GM19351 (cell line): ENCODE measurements around the gene PTPRR.

Experiments
- ATAC-seq: cut with Tn5 transposase; IDR thresholded peaks from one replicate; pipeline ENCODE4 v1.9.1; 2021; ENCODE audit warnings: mild to moderate bottlenecking, moderate library complexity; ENCODE audit not compliant: unreplicated experiment

Gene PTPRR

DNA sequence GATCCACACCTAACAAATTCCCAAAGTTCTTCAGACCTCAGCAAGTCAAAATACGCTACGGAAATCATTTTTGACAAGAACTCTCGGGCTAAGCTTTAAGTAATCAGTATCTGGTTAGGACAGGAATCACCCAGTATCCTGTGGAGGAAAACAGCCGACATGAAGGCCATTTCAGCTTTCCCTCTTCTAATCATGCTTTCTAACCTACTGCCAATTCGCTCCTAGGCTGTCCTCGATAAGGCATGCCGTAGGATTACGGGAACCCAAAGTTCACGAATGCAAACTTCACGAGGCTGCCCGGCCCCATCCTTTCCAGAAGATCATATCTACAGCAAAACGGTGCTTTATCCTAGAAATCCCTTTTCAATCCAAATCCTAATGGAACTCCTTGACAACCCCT, 201.5 kb downstream of the PTPRR start:
- no peak for ATAC-seq

DNA sequence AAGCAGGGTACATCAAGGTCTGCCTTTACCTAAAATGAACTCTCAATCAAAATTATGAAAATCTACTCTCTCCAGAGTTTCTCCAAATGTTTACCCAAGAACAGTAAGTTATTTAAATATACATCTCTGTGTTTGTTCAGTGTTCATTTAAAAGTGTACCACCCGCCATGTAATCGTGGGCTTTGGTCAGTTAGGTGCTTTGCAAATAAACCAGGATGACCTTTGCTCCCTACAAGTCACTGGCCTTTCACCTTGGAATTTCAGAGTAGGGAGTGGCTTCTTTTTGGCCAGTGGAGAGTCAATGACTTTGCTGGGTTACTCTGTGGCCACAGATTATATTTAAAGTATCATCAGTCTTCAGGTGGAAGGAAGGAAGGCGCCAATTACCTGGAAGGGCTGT, 208.7 kb downstream of the PTPRR start:
- ATAC-seq, result no peak

DNA sequence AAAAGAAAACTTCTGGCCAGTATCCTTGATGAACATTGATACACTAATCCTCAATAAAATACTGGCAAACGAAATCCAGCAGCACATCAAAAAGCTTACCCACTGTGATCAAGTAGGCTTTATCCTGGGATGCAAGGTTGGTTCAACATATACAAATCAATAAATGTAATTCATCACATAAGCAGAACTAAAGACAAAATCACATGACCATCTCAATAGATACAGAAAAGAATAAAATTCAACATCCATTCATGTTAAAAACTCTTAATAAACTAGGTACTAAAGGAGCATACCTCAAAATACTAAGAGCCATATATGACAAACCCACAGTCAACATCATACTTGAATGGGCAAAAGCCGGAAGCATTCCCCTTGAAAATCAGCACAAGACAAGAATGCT, 211.5 kb downstream of the PTPRR start:
- no peak for ATAC-seq

DNA sequence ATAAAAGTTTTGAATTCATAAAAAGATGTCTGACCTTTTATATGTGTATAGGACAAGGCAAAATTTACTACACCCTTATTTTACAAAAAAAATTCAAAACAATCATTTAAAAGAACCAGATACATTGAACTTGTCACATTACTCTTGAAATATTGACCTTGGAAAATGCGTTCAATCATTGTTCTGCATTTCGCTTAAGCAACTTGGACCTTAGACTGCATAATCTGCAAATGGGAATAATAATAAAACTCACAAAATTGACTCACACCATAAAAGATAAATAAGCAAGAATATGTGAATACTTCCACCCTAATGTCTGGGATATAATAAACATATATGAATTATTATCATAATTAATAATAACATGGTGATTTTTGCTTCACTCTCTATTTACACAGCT, 213.9 kb downstream of the PTPRR start:
- ATAC-seq, result no peak

DNA sequence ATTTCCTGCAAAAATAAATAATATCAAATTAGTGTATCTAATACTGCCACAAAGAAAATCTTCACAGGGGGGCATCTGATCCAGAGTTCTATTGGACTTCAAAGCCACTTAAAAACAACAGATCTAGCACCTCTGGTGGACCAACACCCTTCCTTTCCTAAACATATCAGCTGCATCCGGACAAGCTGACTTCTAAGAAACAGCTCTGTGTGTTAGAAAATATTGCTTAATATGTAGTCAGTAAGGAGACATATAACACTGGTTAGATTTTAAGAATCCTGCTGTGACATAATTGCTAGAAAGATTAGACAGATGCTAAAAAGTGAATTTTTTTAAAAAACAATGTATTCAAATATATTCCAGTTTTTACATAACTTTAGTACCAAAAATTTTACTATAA, 222.2 kb downstream of the PTPRR start:
- ATAC-seq, result no peak

DNA sequence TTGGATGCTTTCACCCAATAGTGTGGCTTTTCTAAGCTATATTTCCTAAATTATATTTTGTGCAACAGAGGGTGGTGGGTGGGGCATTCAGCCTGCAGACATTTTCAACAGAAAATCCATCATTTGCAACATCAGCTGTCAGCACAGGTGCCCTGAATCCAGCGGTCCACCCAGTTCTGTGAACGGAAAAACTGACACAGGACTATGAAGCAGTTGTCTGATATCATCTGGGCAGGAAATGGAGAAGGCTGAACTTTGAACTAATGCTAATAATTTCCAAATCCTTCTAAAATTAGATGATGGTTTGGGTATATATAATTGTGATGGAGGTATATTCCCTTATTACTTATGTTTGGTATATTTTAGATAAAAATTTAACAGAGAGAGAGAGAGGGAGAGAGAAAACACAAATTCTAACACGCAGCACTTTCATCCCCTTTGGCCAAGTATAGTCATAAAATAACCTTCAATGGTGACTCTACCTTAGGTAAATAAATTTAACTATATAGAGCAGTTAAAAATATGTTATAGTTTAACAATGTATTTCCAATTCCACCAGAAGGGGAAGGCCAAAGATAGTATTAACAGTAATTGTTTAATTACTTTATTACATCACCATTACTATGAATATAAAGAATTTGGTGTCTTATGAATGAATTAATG, 225.0 kb downstream of the PTPRR start:
- no peak for ATAC-seq

DNA sequence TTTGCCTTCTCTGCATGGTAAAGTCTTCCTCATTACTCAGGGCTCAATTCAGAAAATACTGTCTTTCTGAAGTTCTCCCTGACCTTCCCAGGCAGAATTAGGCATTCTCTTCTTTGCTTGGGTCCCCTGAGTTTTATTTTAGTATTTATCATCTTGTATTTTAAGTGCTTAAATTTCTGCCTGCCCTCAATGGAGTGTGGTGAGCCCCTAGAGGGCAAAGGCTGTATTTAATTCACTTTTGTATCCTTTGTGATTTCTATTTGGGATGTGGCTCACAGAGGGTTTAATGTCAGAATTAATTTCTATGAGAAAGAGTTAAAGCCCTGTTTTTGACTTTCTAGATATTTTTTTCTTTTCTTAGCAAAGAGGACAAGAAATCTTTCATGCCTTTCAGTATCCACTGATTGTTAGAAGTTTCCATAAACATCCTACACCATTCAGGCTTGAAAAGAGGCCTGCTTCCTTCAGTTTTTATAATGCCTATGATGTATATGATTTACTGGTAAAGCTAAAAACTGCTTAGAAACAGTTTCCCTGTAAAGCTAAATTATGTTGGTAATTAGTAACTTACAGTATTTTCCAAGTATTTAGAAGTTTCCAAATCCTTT, 227.8 kb downstream of the PTPRR start:
- peak; percentile 61 for ATAC-seq

DNA sequence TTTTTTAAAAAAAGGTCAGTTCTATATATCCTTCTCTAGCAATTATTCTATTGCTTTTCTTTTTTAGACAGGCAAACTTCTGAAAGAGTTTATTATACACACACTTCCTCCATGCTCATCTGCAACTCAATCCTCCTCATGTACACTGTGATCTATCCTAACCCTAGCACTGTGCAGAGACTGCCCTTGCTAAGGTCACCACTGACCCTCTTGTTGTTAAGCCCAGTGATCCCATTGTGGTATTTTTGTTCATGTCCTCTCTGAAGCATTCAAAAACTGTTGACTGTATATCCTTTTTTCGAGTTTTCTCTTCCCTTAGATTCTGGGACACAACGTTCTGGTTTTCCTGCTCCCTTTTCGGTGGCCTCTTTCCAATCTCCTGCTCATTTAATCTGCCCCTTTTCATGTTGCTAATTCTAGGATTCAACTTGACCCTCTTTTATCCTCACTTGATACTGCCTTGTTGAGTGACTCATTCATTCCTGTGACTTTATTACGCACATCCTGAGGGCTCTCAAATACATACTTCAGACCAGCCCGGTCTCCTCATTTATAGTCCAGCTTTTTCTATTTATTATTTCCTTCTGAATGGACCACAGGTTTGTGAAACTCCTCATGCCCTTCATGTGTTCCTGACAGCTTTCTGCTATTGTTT, 229.4 kb downstream of the PTPRR start:
- ATAC-seq, result no peak

DNA sequence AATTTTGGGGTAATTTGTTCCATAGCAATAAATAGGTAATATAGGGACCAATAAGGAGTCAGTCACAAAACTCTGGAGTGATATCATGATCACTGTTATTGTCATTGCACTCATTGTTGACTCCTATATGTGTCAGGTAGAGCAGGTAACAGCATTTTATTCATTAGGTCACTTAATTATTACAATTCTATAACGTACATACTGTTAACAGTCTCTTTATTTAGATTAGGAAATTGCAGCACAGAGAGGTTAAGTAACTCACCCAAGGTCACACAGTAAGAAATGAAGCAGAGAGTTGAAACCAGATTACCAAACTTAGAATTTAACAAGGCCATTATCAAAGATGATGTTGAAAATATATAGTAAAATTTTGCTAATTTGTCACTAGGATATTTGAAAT, 233.6 kb downstream of the PTPRR start:
- ATAC-seq, result no peak

DNA sequence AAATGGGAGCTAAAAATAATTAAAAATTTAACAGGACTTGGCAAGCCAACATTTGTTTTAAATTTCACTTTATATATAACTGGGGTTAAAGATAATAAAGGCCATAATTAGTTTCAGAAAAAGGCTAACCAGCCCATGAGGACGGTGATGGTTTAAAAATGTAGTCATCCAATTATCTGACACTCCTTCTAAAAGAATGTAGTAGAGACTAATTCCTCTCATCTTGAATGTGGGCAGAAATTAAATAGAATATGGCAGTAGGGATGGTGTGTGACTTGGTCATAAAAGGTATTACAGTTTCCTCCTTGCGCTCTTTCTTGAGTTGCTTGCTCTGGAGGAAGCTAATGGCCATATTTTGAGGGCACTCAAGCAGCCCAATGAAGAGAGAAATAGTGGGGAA, 234.2 kb downstream of the PTPRR start:
- ATAC-seq, result no peak

DNA sequence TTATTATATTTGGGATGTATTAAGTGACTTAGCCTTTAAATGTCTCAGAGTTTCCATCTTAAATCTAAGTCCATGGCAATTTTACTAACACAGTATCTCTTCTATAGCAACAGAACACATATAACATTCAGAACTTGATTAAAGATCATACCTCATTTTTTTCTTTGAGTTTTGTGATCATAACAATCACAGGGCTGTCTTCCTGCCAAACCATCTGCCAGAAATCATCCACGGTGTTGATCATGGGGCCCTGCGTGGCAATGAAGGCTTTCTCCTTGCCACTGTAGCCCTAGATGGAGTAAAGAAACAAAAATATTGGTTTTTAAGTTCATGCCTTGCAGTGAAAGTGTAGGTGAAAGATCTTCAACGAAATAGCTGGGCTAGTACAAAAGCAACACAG, 236.6 kb downstream of the PTPRR start:
- no peak for ATAC-seq

DNA sequence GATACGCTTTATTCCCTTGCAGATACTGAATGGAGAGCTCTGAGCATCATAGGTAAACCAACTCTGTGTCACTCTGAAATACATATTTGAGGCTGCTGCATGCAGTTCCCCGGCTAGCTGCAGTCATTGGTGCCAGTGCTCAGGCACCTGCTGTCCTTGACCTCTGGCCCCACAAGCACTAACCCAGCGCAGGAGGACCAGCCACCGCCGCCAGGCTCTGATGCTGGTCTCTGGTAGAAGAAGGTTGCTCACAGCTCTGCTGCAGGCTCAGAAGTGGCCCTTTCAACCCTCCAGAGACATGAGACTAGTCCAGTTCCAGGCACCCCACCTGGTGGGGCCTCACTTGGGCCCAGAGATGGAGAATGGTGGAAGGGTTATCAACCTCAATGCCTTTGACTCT, 248.8 kb downstream of the PTPRR start:
- ATAC-seq, result no peak

DNA sequence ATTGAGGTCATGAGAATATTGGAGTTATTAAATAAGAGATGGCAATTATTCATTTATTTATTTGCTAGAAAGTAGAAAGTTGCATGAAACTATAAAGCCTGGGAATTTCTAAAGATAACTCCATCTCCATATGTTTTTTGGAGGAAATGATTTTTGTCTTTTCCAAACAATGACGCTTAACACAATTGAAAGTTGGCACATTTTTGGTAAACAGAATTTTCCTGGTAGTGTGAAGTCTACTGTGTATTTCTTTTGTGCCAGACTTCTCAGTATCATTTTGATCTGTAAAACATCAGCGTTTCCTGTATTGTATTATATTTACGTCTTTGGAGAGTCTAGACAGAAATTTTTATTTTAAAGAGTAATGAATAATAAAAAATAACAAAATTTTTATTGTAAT, 249.6 kb downstream of the PTPRR start:
- no peak for ATAC-seq

DNA sequence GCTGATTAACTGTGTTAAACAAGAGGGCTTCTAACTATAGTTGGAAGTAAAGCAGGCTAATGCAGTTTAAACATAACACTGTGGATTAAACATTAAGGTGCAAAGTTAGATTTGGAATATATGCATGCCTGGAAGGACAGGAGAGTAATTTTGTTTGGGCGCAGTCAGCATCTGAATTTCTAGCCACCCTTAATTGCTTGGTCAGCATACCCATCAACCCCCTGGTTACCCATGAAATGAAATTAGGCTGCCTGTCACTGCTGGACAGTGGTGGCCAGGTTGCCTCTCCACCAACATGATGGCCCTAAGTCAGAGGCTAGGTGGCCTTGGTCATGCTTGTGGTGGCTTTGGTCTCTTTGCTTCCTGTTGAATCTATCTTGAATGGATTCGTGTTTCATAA, 253.3 kb downstream of the PTPRR start:
- ATAC-seq, result no peak

DNA sequence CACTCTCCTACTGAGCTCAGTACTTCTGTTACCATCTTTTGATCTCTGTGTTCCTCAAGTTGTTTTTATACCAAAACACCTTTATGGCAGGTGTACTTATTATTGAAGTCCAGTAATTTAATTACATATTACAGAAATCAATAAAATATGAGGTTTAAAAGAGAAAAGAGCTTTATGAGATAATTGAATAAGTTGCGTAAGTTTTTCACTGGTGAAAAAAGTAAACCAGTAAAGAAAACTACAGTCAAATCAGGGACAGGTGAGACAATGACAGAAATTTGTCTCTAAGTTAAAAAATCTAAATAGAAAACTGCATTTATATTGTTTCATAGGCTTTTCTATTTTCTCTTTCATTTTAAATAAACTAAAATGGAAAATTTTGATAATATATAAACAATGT, 254.2 kb downstream of the PTPRR start:
- no peak for ATAC-seq

DNA sequence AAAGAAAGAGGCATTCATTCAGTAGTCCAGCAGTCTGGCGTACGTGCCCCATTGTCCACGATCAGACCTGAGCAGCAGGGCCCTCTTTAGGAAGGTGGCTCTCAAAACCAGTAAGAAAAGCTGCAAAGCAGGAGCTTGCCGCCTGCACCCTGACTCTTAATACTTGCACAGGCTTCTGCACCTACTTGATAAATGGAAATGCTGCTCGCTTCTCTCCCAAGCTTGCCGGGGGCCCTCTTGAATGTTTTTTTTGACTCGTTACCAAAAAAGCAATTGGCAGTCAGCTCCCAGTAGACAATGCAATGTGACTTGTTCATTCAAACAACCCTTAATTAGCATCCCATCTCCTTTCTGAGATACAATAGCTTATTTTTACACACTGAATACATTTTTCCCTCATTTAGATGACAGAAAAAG, 256.1 kb downstream of the PTPRR start:
- ATAC-seq, result no peak

DNA sequence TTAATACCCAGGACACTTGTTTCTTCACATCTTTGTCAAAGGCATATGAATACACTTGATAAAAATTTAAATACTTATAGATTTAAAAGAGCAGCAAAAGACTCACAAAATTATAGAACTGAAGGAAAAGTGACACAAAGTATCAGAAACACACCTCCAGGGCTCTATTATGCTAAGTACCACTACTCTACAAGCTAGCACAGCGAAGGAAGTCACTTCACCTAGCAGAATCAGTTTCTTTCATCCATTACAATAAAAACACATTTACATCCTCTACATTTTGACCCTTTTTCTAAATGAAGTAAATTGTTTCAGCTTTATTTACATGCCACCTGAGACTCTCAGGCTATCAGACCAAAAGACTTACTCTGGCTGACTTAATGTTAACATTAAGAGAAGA, 256.7 kb downstream of the PTPRR start:
- ATAC-seq, result no peak

DNA sequence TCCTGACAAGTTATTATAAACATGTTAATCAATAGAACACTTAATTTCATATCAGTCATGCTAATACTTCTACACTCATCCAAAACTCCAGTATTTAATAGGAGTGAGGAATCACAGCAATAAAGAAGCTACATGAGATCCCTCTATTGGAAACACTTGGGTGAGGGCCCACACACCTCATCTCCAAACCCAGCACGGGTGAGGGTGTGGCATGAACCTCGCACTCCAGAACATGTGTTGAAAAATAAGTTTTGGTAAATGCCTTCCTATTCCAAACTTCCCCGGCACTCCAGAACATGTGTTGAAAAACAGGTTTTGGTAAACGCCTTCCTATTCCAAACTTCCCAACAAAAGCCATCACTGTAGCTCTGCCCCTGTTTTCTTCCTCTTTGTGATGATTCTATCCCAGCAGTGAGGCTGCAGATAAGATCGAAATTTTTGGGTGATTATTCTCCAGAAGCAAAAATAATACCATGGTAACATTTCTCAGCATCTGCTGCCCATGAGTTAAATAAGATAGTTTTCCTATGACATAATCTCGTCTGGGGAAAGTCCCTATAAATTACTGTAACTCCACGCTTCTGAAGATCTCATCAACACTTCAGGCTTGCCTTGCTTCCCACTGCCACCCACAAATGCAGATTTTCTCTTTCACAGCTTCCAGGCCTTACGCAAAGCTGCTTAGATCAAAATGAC, 258.9 kb downstream of the PTPRR start:
- no peak for ATAC-seq

DNA sequence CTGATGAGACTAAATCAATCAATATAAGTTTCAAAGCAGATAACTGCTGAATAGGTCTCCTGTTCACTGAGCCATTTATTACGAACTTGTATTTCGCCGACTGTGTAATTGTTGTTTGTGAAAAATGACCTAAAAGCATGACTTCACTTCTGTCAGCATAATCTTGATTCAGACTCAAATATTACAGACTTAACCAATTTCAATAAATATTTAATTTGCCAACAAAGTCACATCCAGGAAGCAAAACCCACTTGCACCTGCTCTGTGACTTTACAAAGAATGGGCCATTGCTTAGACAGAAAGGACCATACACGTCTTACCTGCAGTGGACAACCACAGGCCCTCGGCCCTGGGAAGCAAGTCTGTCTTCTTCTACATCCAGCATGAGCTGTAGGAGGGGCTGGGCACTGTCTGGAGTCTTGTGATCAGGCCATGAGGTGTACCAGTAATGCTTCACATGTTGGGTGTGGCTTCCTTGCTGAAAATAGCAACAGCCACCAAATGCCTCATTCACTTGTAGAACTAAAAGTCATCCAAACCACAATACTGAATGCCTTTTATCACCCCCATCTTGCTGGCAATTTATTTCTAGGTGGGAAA, 259.8 kb downstream of the PTPRR start:
- peak; percentile 55 for ATAC-seq

DNA sequence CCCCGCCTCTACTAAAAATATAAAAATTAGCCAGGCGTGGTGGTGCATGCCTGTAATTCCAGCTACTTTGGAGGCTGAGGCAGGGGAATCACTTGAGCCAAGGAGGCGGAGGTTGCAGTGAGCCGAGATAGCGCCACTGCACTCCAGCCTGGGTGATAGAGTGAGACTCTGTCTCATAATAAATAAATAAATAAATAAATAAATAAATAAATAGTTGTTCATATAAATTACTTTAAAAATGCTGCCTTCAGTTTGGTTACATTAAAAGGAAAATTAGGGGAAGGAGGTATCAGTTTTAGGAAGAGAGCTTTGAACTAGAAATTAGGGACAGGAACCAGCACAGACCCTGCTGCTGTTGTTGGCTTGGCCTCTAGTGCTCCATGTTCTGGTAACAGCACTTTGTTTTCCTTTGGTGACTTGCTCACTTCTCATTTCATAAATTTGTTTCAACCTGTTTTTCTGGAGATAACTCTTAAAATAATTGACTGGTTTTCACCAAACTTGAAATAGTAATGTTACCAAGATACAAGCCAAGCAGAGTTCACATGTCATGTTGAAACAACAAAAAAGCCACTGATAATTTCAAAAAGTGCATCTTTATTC, 260.4 kb downstream of the PTPRR start:
- no peak for ATAC-seq

DNA sequence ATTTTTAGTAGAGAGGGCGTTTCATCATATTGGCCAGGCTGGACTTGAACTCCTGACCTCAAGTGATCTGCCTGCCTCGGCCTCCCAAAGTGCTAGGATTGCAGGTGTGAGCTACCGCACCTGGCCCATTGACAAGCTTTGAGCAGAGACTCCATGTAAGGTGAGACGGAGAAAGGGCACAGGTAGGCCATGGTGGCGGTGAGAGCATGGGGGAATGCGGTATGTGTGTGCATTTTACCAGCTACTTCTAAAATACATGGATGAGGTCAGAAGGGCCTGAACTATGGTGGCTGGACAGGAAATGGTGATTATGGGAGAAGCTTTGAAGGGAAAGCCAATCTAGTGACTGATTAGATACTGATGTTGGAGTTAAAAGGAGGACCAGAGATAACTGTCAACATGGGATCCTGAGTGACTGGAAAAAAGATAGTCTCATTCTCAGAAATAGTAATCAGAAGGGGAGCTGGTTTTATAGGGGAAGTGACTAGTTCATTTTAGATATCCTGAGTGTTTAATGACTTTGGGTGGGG, 261.4 kb downstream of the PTPRR start:
- ATAC-seq, result no peak
